Measurements from ENCODE around the gene JAKMIP1. TPM values are rescaled to one million over a fixed set of nuclear protein-coding genes. Genes with fewer than 3 reads are reported as not detected.

Gene JAKMIP1
- total and polyA plus RNA-seq, 2 donors (not counting 1 experiment from before 2014, with no cell fraction given): 0.49 to 1.0 TPM

DNA sequence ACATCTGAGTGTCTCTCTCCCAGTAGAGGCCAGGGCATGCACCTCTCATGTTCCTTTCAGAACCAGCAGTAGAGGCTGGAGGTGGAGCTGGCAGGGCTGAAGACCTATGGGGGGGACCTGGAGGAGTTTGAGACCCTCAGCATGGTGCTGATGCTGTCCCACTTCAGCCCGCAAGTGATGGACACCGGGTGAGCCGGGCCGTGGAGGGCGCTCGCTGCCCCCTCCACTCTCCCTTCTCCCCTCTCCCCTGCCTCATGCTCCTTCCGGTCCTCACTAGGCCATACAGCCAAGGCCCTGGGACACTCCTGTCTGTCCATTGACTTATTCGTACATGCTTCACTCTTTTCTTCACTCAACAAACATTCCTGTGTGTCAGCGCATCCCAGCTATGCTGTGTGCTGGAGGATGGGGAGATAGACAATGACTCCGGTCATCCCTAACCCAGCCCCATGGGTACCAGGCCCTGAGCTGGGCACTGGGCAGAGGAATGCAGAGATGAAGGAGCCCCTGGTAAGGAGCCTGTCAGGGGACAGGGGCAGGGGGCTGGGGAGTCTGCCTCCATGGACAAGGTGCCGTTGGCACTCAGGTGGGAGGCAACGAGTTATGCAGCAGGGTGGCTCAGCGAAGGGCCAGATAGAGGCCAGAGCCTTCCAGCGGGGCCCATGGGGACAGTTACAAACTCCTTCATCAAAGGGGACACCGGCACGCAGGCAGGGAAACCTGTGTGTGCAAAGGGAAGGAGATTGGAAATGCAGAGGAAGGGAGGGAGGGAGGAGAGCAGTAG, 40.9 kb upstream of the JAKMIP1 start:
- Histone ChIP-seq H3K36me3 (replicated peaks in 1 of 2; ENCODE audit: control extremely low read depth in 1 of 2, control insufficient read depth in 1 of 2, extremely low read depth in 1 of 2, insufficient read depth in 2 of 2, low read length in 1 of 2) (no peaks in the 10 kb centered on the region), H3K27me3 (replicated peaks in 1 of 4; ENCODE audit: control extremely low read depth in 1 of 4, control insufficient read depth in 3 of 4, insufficient read depth in 4 of 4, low read length in 3 of 4) (peaks cover 0 to 16% (median 2%) of the 10 kb centered on the region in 4 experiments), H4K20me1 (ENCODE audit: control insufficient read depth, insufficient read depth, low read length, poor library complexity, severe bottlenecking) (no peaks in the 10 kb centered on the region), H3K27ac (ENCODE audit: low read length in 2 of 2) (no peak overlapping the region), H2AFZ (ENCODE audit: insufficient read depth, low read depth, low read length, poor library complexity, severe bottlenecking) (no peak overlapping the region), H3K4me3 (ENCODE audit: control extremely low read depth in 1 of 5, extremely low read depth in 1 of 5, insufficient read depth in 1 of 5, low read depth in 2 of 5, low read length in 4 of 5) (no peak overlapping the region), H3K9me3 (ENCODE audit: control extremely low read depth in 1 of 3, control insufficient read depth in 2 of 3, insufficient read depth in 1 of 3, low read length in 2 of 3) (peaks cover 0 to 30% (median 0%) of the 10 kb centered on the region in 3 donors), H3K4me1 (ENCODE audit: control insufficient read depth in 2 of 2, insufficient read depth in 2 of 2, low read length in 2 of 2) (no peaks in the 10 kb centered on the region), H3K9ac (ENCODE audit: low read length) (no peak overlapping the region), H3K4me2 (replicated peaks; ENCODE audit: low read depth, low read length, poor library complexity, severe bottlenecking) (no peak overlapping the region), H3K79me2 (ENCODE audit: control insufficient read depth, insufficient read depth, low read length) (no peaks in the 10 kb centered on the region)
- ChIA-PET CTCF (interaction anchor here (0.8 kb wide), 1 partner anchor 10 kb away, joined by 4 read pairs; no protein-coding TSS in a partner anchor), POLR2A (no interaction called here)
- DNase-seq (no peak), ATAC-seq (ENCODE audit: low read depth) (no peak)
- Mint-ChIP-seq H3K9me3 (ENCODE audit: insufficient read depth) (peaks cover 10% of the 10 kb centered on the region), H3K4me3 (no peak overlapping the region), H3K27ac (no peak overlapping the region), H3K27me3 (peaks cover 27% of the 10 kb centered on the region), H3K4me1 (no peaks in the 10 kb centered on the region)
- intact Hi-C loops (cut with micrococcal nuclease): no loop called here
- WGBS (ENCODE audit: insufficient coverage): 94% methylated on average over 11 of the region's 16 CpGs
- TF ChIP-seq, protein P1, sequence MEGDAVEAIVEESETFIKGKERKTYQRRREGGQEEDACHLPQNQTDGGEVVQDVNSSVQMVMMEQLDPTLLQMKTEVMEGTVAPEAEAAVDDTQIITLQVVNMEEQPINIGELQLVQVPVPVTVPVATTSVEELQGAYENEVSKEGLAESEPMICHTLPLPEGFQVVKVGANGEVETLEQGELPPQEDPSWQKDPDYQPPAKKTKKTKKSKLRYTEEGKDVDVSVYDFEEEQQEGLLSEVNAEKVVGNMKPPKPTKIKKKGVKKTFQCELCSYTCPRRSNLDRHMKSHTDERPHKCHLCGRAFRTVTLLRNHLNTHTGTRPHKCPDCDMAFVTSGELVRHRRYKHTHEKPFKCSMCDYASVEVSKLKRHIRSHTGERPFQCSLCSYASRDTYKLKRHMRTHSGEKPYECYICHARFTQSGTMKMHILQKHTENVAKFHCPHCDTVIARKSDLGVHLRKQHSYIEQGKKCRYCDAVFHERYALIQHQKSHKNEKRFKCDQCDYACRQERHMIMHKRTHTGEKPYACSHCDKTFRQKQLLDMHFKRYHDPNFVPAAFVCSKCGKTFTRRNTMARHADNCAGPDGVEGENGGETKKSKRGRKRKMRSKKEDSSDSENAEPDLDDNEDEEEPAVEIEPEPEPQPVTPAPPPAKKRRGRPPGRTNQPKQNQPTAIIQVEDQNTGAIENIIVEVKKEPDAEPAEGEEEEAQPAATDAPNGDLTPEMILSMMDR (IDR thresholded peaks at IDR 0.05): no peak
- TF ChIP-seq EZH2 (IDR thresholded peaks at IDR 0.05; ENCODE audit: borderline replicate concordance, insufficient read depth, low read depth, low read length, poor library complexity, severe bottlenecking): no peak

DNA sequence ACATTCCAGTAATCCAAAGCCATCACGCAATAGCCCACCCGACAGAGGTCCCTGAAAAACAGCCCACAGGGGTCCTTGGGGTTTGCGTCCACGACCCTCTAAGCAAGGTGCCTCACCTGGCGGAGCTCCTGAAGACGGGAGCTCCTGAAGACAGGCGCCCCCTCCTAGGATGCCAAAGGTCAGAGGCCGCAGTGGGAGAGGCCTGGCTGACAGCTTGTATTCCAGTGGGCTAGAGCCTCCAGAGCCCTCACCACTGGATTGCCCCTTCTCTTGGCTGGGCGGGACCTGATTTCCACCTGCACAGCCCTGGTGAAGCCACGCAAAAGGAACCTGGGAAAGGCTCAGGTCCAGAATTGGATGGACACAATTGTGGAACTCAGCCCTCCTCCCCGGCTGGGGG, 39.6 kb upstream of the JAKMIP1 start:
- no peak overlapping the region for H3K4me3 ChIP-seq (ENCODE audit: control extremely low read depth in 1 of 5, extremely low read depth in 1 of 5, insufficient read depth in 1 of 5, low read depth in 2 of 5, low read length in 4 of 5)
- no peaks in the 10 kb centered on the region for H4K20me1 ChIP-seq (ENCODE audit: control insufficient read depth, insufficient read depth, low read length, poor library complexity, severe bottlenecking)
- WGBS (ENCODE audit: insufficient coverage): 85% methylated on average over 11 of the region's 11 CpGs
- H2AFZ ChIP-seq (ENCODE audit: insufficient read depth, low read depth, low read length, poor library complexity, severe bottlenecking): no peak overlapping the region
- H3K9me3 ChIP-seq (ENCODE audit: control extremely low read depth in 1 of 3, control insufficient read depth in 2 of 3, insufficient read depth in 1 of 3, low read length in 2 of 3): peaks cover 0 to 19% (median 0%) of the 10 kb centered on the region in 3 donors
- no peak overlapping the region for H3K4me2 ChIP-seq (replicated peaks; ENCODE audit: low read depth, low read length, poor library complexity, severe bottlenecking)
- TF ChIP-seq EZH2 (IDR thresholded peaks at IDR 0.05; ENCODE audit: borderline replicate concordance, insufficient read depth, low read depth, low read length, poor library complexity, severe bottlenecking): no peak
- TF ChIP-seq, protein P1 (IDR thresholded peaks at IDR 0.05): no peak
- H3K27me3 Mint-ChIP-seq: peaks cover 23% of the 10 kb centered on the region
- no peak overlapping the region for H3K9ac ChIP-seq (ENCODE audit: low read length)
- DNase-seq (no peak), ATAC-seq (ENCODE audit: low read depth) (no peak)
- H3K4me1 ChIP-seq (ENCODE audit: control insufficient read depth in 2 of 2, insufficient read depth in 2 of 2, low read length in 2 of 2): no peaks in the 10 kb centered on the region
- H3K4me3 Mint-ChIP-seq: no peak overlapping the region
- CTCF ChIA-PET: no interaction called here
- no peaks in the 10 kb centered on the region for H3K36me3 ChIP-seq (replicated peaks in 1 of 2; ENCODE audit: control extremely low read depth in 1 of 2, control insufficient read depth in 1 of 2, extremely low read depth in 1 of 2, insufficient read depth in 2 of 2, low read length in 1 of 2)
- no peak overlapping the region for H3K27ac Mint-ChIP-seq
- H3K9me3 Mint-ChIP-seq (ENCODE audit: insufficient read depth): peaks cover 10% of the 10 kb centered on the region
- intact Hi-C loops (cut with micrococcal nuclease): no loop called here
- H3K27me3 ChIP-seq (replicated peaks in 1 of 4; ENCODE audit: control extremely low read depth in 1 of 4, control insufficient read depth in 3 of 4, insufficient read depth in 4 of 4, low read length in 3 of 4): peaks cover 0 to 7% (median 2%) of the 10 kb centered on the region in 4 experiments
- no peaks in the 10 kb centered on the region for H3K79me2 ChIP-seq (ENCODE audit: control insufficient read depth, insufficient read depth, low read length)
- no peak overlapping the region for H3K27ac ChIP-seq (ENCODE audit: low read length in 2 of 2)
- POLR2A ChIA-PET: no interaction called here
- no peaks in the 10 kb centered on the region for H3K4me1 Mint-ChIP-seq
